Measurements from ENCODE around the gene SPDYE2. TPM values are rescaled to one million over a fixed set of nuclear protein-coding genes. Genes with fewer than 3 reads are reported as not detected.
"Not testable (repeated sequence)": the region's sequence is repeated elsewhere in the genome, so short reads cannot be mapped to it uniquely, and the experiment has no call there.

SPDYE2 gene
- total and polyA plus RNA-seq, 2 donors (not counting 3 experiments of a cell fraction or from before 2014, with no cell fraction given), result not detected

DNA sequence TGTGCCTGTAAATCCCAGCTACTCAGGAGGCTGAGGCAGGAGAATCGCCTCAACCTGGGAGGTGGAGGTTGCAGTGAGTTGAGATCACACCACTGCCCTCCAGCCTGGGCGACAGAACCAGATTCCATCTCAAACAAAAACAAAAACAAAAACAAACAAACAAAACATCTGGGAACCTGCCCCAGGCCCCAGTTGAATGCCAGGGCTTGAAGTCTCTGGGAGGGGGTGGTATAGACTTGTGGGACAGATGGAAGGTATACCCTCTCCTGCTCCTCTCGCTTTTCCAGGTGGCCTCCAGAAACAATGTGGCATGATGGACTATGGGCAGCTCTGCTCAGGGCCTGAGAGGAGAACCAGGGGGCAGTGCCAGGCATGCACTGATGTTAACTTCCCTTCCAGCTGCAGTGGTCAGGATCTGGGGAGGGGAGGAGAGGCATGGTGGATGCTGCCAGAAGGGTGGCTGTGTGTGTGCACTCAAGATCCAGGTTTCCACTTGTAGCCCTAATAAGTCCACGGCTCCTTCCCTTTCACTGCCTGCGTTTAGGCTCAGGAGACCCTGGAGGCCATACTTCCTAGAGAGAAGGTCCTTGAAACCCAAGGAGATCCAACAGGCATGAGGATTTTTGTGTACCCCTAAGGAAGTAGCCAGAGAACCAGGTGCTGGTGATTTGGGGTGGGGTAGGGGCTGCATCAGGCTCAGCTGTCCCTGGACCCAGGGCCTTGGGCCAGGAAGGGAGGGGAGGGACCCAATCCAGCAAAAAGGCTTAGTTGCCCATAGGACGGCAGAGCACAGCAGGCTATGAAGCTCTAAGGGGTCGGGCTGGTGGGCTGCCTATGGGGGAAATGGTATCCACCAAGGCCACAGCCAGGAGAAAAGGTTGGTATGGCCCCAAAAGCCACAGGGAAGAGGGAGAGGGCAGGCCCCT lies 26.6 kb downstream of the SPDYE2 start:
- H3K4me2 ChIP-seq (ENCODE audit: insufficient read depth, low read length); H3K36me3 ChIP-seq (ENCODE audit: control insufficient read depth in 2 of 2, extremely low read depth in 1 of 2, insufficient read depth in 2 of 2, low read length in 2 of 2); H3K4me3 ChIP-seq (replicated peaks in 1 of 3; ENCODE audit: insufficient read depth in 1 of 3, low read depth in 1 of 3, low read length in 3 of 3); POLR2A ChIA-PET; CTCF ChIA-PET; H3K27ac ChIP-seq (ENCODE audit: insufficient read depth, low read depth, low read length); BruUV-seq (replicated peaks); H2AFZ ChIP-seq (ENCODE audit: low read depth, low read length); H3K4me1 ChIP-seq (ENCODE audit: control insufficient read depth, extremely low read depth, insufficient read depth, low read length); H3K9me1 ChIP-seq (replicated peaks; ENCODE audit: control insufficient read depth, extremely low read depth, insufficient read depth, low read length); dilution Hi-C loops (cut with MboI; ENCODE audit: extremely low pct_ligation_motif_present, low sequenced_read_pairs); FAIRE-seq; H4K20me1 ChIP-seq (replicated peaks; ENCODE audit: control insufficient read depth, extremely low read depth, insufficient read depth, low read length); intact Hi-C loops (cut with micrococcal nuclease); H3K9ac ChIP-seq (replicated peaks; ENCODE audit: extremely low read depth, insufficient read depth, low read length); DNase-seq (ENCODE audit: low read depth, low spot score); H3K27me3 ChIP-seq (ENCODE audit: control insufficient read depth in 2 of 2, insufficient read depth in 2 of 2, low read length in 2 of 2); H3K9me3 ChIP-seq (replicated peaks; ENCODE audit: control insufficient read depth, insufficient read depth, low read length); H3K79me2 ChIP-seq (ENCODE audit: control insufficient read depth, insufficient read depth, low read length): not testable (repeated sequence)

DNA sequence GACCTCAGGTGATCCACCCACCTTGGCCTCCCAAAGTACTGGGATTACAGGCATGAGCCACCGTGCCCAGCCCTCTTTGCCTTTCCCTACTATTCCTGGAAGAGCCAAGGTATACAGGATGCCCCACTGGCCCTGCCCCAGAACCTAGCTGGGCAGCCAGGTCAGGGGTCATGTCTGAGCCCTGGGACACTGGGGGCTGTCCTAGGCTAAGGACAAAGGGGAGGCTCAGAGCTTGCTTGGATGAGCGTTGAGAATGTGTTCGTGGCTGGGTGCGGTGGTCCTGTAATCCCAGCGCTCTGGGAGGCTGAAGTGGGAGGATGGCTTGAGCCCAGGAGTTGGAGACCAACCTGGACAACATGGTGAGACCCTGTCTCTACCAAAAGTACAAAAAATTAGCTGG lies 27.5 kb downstream of the SPDYE2 start:
- FAIRE-seq; H3K4me3 ChIP-seq (replicated peaks in 1 of 3; ENCODE audit: insufficient read depth in 1 of 3, low read depth in 1 of 3, low read length in 3 of 3); H3K9me1 ChIP-seq (replicated peaks; ENCODE audit: control insufficient read depth, extremely low read depth, insufficient read depth, low read length); CTCF ChIA-PET; H3K4me2 ChIP-seq (ENCODE audit: insufficient read depth, low read length); H3K27me3 ChIP-seq (ENCODE audit: control insufficient read depth in 2 of 2, insufficient read depth in 2 of 2, low read length in 2 of 2); H2AFZ ChIP-seq (ENCODE audit: low read depth, low read length); H3K79me2 ChIP-seq (ENCODE audit: control insufficient read depth, insufficient read depth, low read length); BruUV-seq (replicated peaks); H3K9me3 ChIP-seq (replicated peaks; ENCODE audit: control insufficient read depth, insufficient read depth, low read length); POLR2A ChIA-PET; H3K36me3 ChIP-seq (ENCODE audit: control insufficient read depth in 2 of 2, extremely low read depth in 1 of 2, insufficient read depth in 2 of 2, low read length in 2 of 2); H3K9ac ChIP-seq (replicated peaks; ENCODE audit: extremely low read depth, insufficient read depth, low read length); H4K20me1 ChIP-seq (replicated peaks; ENCODE audit: control insufficient read depth, extremely low read depth, insufficient read depth, low read length); dilution Hi-C loops (cut with MboI; ENCODE audit: extremely low pct_ligation_motif_present, low sequenced_read_pairs); H3K27ac ChIP-seq (ENCODE audit: insufficient read depth, low read depth, low read length); intact Hi-C loops (cut with micrococcal nuclease); H3K4me1 ChIP-seq (ENCODE audit: control insufficient read depth, extremely low read depth, insufficient read depth, low read length); DNase-seq (ENCODE audit: low read depth, low spot score): not testable (repeated sequence)

DNA sequence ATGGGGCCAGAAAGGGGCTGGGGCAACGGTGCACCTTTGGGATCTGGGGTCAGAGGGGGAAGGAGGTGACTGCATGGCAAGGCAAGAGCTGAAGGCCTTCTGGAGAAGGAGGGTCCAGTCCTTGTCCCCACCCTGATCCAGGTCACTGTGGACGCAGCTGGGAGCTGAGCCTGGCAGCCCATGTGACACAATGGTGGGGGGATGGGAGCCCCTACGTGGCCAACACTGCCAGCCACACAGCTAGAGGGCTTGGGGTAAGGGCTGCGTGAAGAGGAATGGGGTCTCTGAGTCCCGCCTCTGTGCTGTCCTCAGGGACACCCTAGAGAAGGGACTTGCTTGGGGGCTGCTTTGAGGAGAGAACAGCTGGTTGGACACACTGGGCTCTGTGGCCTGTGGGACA lies 30.7 kb downstream of the SPDYE2 start:
- POLR2A ChIA-PET; intact Hi-C loops (cut with micrococcal nuclease); CTCF ChIA-PET: not testable (repeated sequence)

DNA sequence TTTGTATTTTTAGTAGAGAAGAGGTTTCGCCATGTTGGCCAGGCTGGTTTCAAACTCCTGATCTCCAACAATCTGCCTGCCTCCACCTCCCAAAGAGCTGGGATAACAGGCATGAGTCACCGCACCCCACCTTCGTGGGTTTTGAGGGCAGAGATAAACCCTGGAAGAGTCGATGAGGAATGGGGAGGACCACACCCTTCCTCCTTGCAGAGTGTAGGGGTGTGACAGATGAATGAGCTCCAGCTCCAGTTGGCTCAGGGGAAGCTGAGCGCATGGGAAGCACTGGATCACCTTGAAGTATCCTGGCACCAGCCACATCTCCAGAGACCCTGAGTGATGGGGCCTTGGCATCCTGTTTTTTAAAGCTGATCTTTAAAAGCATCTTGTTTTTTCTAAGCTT lies 32.5 kb downstream of the SPDYE2 start:
- H3K4me3 ChIP-seq (replicated peaks in 1 of 3; ENCODE audit: insufficient read depth in 1 of 3, low read depth in 1 of 3, low read length in 3 of 3); CTCF ChIA-PET; FAIRE-seq; H3K4me1 ChIP-seq (ENCODE audit: control insufficient read depth, extremely low read depth, insufficient read depth, low read length); H3K4me2 ChIP-seq (ENCODE audit: insufficient read depth, low read length); intact Hi-C loops (cut with micrococcal nuclease); H3K36me3 ChIP-seq (ENCODE audit: control insufficient read depth in 2 of 2, extremely low read depth in 1 of 2, insufficient read depth in 2 of 2, low read length in 2 of 2); H3K27ac ChIP-seq (ENCODE audit: insufficient read depth, low read depth, low read length); H4K20me1 ChIP-seq (replicated peaks; ENCODE audit: control insufficient read depth, extremely low read depth, insufficient read depth, low read length); H3K9me3 ChIP-seq (replicated peaks; ENCODE audit: control insufficient read depth, insufficient read depth, low read length); dilution Hi-C loops (cut with MboI; ENCODE audit: extremely low pct_ligation_motif_present, low sequenced_read_pairs); H3K9me1 ChIP-seq (replicated peaks; ENCODE audit: control insufficient read depth, extremely low read depth, insufficient read depth, low read length); H3K9ac ChIP-seq (replicated peaks; ENCODE audit: extremely low read depth, insufficient read depth, low read length); DNase-seq (ENCODE audit: low read depth, low spot score); H2AFZ ChIP-seq (ENCODE audit: low read depth, low read length); BruUV-seq (replicated peaks); POLR2A ChIA-PET; H3K79me2 ChIP-seq (ENCODE audit: control insufficient read depth, insufficient read depth, low read length); H3K27me3 ChIP-seq (ENCODE audit: control insufficient read depth in 2 of 2, insufficient read depth in 2 of 2, low read length in 2 of 2): not testable (repeated sequence)

More for the DNA sequence above, 30.7 kb downstream of the SPDYE2 start:
- H3K9me1 ChIP-seq (replicated peaks; ENCODE audit: control insufficient read depth, extremely low read depth, insufficient read depth, low read length); H3K36me3 ChIP-seq (ENCODE audit: control insufficient read depth in 2 of 2, extremely low read depth in 1 of 2, insufficient read depth in 2 of 2, low read length in 2 of 2); H3K4me2 ChIP-seq (ENCODE audit: insufficient read depth, low read length); H3K4me1 ChIP-seq (ENCODE audit: control insufficient read depth, extremely low read depth, insufficient read depth, low read length); FAIRE-seq; H3K27ac ChIP-seq (ENCODE audit: insufficient read depth, low read depth, low read length); BruUV-seq (replicated peaks); H3K79me2 ChIP-seq (ENCODE audit: control insufficient read depth, insufficient read depth, low read length); H3K9me3 ChIP-seq (replicated peaks; ENCODE audit: control insufficient read depth, insufficient read depth, low read length); DNase-seq (ENCODE audit: low read depth, low spot score); H3K27me3 ChIP-seq (ENCODE audit: control insufficient read depth in 2 of 2, insufficient read depth in 2 of 2, low read length in 2 of 2); H4K20me1 ChIP-seq (replicated peaks; ENCODE audit: control insufficient read depth, extremely low read depth, insufficient read depth, low read length); H2AFZ ChIP-seq (ENCODE audit: low read depth, low read length); dilution Hi-C loops (cut with MboI; ENCODE audit: extremely low pct_ligation_motif_present, low sequenced_read_pairs); H3K4me3 ChIP-seq (replicated peaks in 1 of 3; ENCODE audit: insufficient read depth in 1 of 3, low read depth in 1 of 3, low read length in 3 of 3); H3K9ac ChIP-seq (replicated peaks; ENCODE audit: extremely low read depth, insufficient read depth, low read length): not testable (repeated sequence)

Data from endothelial cell of umbilical vein (primary cell).